IPS DF 4.7 (cell line): ENCODE results near the gene MAPT.

Experiments
- DNase-seq: peaks from one replicate; pipeline ENCODE4 v3.0.0-alpha.2; 2013; ENCODE audit warnings: low spot score; ENCODE audit errors: extremely low read depth

Gene MAPT

DNA sequence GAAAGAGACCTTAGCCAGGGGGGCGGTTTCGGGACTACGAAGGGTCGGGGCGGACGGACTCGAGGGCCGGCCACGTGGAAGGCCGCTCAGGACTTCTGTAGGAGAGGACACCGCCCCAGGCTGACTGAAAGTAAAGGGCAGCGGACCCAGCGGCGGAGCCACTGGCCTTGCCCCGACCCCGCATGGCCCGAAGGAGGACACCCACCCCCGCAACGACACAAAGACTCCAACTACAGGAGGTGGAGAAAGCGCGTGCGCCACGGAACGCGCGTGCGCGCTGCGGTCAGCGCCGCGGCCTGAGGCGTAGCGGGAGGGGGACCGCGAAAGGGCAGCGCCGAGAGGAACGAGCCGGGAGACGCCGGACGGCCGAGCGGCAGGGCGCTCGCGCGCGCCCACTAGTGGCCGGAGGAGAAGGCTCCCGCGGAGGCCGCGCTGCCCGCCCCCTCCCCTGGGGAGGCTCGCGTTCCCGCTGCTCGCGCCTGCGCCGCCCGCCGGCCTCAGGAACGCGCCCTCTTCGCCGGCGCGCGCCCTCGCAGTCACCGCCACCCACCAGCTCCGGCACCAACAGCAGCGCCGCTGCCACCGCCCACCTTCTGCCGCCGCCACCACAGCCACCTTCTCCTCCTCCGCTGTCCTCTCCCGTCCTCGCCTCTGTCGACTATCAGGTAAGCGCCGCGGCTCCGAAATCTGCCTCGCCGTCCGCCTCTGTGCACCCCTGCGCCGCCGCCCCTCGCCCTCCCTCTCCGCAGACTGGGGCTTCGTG lies at the start of gene MAPT:
TSS of gene MAPT (plus strand) at position 533 of the 763 bp plus-strand sequence. CDS start 67,784 bp downstream, outside the sequence.
- peak; percentile 75 for DNase-seq

DNA sequence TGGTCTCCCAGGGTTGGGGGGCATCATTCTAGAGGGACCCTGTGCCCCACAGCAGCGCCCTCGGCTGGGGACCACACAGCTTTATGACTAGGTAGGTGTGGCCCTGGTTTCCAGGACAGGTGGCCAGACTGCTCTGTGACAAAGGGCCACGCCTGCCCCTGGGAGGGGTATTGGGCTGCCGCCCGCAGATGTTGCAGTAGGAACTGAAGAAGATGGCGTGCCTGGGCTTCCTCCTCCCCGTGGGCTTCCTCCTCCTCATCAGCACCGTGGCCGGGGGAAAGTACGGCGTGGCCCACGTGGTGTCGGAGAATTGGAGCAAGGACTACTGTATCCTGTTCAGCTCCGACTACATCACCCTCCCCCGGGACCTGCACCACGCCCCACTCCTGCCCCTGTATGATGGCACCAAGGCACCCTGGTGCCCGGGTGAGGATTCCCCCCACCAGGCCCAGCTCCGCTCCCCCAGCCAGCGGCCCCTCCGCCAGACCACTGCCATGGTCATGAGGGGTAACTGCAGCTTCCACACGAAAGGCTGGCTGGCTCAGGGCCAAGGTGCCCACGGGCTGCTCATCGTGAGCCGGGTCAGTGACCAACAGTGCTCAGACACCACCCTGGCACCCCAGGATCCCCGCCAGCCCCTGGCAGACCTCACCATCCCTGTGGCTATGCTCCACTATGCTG lies 49.5 kb upstream of the MAPT start, which contains the start of gene SPPL2C:
TSS of gene SPPL2C (plus strand) at position 187 of the 681 bp plus-strand sequence. CDS start at position 213, 26 bp downstream.
- DNase-seq, result no peak

DNA sequence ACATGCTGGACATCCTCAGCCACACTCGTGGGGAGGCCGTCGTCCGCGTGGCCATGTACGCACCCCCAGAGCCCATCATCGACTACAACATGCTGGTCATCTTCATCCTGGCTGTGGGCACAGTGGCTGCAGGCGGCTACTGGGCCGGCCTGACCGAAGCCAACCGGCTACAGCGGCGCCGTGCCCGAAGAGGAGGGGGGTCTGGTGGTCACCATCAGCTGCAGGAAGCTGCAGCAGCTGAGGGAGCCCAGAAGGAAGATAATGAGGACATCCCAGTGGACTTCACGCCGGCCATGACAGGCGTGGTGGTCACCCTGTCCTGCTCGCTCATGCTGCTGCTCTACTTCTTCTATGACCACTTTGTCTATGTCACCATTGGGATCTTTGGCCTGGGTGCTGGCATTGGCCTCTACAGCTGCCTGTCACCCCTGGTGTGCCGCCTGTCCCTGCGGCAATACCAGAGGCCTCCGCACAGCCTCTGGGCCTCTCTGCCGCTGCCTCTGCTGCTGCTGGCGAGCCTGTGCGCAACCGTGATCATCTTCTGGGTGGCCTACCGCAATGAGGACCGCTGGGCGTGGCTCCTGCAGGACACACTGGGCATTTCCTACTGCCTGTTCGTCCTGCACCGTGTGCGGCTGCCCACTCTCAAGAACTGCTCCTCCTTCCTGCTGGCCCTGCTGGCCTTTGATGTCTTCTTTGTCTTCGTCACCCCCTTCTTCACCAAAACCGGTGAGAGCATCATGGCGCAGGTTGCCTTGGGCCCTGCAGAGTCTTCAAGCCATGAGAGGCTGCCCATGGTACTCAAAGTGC lies 48.8 kb upstream of the MAPT start:
- no peak for DNase-seq

DNA sequence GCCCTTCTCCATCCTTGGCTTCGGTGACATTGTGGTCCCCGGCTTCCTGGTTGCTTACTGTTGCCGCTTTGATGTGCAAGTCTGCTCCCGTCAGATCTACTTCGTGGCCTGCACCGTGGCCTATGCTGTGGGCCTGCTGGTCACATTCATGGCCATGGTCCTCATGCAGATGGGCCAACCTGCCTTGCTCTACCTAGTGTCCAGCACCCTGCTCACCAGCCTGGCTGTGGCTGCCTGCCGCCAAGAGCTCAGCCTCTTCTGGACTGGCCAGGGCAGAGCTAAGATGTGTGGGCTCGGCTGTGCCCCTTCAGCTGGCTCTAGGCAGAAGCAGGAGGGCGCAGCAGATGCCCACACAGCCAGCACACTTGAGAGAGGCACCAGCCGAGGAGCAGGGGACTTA lies 48.1 kb upstream of the MAPT start:
- no peak for DNase-seq

DNA sequence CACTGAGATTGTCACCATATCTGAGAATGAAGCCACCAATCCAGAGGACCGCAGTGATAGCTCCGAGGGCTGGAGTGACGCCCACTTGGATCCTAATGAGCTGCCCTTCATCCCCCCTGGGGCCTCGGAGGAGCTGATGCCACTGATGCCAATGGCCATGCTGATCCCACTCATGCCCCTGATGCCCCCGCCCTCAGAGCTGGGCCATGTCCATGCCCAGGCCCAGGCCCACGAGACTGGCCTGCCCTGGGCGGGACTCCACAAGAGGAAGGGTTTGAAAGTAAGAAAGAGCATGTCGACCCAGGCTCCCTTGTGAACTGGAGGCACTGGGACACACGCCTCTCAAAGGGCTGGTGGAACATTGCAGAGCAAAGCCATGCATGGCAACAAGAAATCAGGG lies 47.7 kb upstream of the MAPT start:
- no peak for DNase-seq

DNA sequence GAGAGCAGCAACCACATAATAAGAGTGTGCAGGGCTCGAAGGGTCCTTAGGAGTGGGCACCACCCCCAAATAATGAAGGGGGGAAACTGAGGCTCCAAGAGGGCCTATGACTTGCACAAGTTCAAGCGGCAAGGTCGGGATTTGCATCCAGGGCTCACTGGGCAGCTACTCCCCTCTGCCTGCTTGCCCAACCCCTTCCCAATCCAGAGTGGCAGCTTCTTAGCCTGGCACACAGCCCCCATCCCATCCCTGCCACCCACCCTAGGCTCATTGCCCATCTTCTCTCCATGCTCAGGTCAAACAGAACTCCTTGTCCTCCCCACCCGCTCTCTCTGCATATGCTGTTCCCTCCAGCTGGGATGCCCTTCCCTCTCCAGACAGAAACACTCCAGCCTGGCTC lies 47.3 kb upstream of the MAPT start:
- no peak for DNase-seq

DNA sequence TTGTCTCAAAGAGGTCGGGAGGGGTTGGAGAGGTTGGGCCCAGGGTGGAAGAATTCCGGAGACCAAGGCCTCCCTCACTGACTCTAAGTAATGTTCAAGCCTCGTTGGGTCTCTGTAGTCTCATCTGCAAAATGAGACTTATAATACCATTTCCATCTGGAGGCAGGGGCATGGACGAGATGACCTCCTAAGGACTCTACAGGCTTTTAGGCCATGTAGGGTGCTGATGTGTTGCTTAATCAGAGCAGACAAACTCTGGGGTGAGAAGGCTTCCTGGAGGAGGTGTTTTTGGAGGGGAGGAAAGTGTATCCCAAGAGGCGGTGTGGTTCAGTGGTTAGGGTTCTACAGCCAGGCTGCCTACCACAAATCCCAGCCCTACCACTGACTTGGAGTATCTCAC lies 46.6 kb upstream of the MAPT start:
- DNase-seq, result no peak

DNA sequence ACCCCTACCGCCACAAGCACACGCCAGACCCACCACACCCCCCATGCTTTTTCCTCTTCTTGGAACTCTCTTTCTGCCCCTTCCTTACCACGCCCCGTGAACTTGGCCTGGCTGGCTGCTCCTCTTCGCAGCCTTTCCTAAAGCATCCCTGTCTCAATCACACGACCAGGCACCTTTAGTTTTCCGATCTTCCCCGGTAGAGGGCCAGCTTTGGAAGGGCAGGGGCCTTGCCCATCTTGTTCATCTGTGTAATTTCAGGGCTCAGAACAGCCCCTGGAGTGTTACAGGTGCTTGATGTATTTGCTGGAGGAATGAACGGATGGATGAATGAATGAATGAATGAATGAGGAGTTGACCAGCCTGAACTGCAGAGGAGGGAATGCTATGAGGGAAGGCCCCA lies 45.9 kb upstream of the MAPT start:
- no peak for DNase-seq

DNA sequence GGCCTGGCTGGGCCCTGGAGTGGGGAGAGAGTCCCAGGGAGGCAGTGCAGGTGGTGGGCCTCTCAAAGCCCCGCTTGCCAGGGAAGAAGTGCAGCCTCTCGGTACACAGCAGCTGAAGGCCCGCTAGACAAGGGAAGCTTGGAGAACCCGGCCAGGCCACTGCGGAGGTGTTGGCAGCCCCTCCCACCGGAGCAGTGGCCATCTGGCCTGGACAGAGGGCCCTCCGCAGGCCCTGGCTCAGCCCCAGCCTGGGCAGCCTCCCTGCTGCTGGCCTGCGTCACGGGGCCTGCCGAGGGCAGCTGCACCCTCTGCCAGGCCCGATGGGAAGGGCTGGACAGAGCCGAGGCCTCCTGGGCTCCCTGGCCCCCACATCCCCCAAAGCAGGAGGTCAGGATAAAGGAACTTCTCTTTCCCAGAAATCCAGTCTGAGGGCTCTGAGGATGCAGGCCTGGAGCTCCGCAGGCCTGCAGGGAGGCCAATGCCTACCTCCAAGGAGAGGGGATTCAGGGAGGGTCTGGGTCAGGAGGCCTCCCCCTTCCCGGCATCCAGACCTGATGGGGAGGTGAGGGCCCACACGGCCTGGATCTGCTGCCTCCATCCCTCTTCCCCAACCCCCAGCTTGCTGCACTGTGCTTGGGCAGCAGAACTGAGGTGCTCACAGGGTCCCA lies 45.4 kb upstream of the MAPT start:
- no peak for DNase-seq

DNA sequence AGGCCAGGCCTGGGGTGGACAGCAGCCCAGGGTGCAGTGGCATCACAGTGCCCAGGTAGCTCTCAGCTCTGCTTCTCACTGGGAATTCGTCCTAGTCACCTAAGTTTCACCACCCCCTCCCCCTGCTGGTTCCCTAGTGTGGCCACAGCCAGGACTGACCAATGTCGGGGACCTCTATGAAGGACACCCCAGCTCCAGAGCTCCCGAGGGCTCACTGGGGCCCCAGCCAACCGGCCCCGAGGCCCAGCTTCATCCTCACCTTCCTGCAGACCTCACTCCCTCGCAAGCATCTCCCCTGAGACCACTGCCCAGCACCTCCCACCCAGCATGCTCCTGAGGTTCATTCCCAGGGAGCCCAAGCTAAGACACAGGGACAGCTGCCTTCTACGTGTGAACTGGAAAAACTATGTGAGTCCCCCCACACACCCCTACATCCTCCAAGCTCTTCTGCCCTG lies 44.8 kb upstream of the MAPT start:
- DNase-seq, result no peak

DNA sequence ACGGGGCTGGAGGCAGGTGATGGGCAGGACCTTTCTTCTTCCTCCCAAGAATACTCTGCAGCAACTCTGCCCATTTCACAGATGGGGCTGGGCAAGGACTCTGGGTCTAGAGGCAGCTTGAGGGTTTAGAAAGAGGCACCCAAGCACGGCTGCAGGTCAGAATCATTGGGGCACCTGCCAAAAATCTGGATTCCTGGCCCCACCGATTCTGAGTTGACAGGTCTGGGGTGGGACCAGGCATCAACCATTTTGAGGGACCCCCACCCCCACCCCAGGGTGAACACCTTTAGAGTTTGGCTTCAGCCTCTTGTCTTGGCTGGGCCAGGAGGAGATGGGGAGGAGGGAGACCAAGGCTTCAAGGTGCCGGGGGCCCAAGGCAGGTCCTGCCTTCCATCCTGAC lies 44.3 kb upstream of the MAPT start:
- DNase-seq, result no peak

DNA sequence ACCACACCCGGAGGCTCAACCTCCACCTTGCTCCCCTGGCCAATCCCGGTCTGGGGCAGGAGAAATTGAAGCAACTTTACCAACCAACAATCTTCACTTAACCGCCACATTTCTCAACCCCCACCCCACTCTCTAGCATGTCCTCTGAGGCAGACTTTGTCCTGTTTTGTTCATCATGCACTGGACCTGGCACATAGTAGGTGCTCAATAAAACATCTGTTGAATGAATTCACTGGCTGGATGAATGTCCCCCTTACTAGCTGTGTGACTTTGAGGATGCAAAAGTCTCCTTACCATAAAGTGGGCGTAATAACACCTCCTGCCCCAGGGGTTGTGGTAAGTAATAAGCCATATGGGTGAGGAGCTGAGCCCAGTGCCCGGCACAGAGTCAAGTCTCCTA lies 43.9 kb upstream of the MAPT start:
- no peak for DNase-seq

DNA sequence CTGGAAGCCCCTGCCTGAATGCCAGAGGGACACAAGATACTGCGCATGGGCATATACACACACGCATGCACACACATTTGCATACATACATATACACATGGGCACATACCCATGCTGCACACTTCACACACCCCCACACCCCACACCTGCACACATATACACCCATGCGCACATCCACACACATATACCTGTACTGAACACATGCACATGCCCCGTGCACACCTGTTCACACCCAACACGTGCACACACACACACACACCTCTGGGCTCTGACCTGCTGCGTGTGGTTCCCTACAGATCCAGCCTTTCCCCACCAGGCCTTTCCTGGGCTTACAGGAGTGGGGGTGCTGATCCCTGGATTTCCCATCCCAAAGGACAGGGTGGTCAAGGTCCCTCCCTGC lies 43.3 kb upstream of the MAPT start:
- DNase-seq, result no peak

DNA sequence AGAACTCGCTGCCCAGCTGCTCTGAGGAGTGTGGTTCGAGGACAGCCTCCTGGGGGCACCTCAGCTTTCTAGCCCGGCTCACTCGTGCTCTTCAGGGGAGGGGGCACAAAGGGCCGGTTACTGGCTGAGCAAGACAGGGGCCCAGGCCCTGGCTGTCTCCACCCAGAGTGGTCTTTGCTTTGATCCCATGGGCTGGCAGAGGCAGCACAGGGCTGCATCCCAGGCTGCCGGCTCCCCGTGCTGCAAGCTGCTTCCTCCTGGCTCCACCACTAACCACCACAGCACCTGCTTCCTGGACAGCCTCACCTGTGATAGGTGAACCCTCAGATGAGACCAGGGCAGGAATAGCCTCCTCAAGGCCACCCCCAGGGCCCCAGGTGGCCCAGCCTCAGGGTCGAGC lies 42.9 kb upstream of the MAPT start:
- DNase-seq, result no peak

DNA sequence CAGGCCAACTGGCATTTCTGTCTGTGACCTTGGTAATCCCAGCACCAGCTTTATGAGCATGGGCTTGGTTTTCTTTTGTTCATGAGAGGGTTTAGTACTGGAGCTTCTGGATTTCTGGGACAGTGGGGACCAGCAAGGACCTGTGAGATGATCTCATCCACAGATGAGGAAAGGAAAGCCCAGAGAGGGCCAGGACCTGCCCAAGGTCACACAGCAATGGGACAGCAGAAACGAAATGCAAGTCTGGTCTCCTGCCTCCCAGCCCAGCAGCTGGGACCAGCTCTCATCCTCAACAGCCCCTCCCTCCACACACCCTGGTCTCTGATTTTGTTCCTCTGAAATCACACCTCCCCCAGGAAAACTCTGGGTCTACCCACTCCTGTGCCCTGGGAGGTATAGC lies 42.5 kb upstream of the MAPT start:
- no peak for DNase-seq

DNA sequence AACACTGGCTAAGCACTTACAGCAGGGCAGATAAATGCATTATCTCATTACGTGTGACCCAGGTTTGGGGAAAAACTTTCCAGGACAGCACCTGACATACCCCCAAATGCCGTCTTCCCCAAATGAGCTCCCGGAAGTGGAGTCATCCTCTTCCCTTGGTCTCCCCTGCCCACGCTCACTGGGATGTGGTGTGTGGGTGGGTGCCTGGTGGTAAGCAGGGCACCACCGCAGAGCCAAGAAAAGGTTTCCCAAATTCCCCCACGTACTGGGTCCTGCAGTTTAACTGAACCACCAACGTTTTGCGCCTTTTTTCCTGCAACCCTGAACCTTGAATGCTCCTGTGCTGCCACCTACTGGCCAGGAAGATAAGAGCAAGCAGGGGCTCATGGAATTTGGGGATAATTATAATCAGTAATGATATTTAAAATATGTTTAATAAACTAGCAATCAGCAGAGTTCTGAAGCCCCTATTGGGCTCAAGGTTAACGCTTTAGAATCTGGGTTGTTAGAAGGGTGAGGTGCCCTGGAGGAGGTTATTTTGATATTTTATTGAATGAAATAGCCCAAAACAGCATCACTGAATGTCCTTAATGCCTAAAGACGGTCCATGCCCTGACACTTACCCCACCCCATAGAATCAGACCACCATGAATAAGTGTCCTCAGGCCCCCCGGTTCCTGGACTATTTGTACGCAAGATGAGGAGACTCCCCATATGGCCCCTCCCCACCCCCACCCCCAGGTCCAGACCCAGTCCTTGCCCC lies 41.6 kb upstream of the MAPT start:
- no peak for DNase-seq

DNA sequence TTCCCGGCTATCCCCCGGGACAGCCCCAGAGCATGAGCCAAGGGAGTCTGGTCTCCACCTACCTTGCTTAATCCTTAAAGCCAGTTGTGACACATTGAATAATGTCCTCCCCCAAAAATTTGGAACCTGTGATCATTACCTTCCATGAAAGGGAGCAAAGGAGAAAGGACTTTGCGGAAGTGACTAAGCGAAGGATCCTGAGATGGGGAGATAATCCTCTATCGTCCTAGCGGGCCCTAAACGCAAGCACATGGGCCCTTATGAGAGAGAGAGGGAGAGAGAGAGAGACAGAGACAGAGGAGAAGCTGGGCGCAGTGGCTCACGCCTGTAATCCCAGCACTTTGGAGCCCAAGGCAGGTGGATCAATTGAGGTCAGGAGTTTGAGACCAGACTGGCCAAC lies 40.1 kb upstream of the MAPT start:
- no peak for DNase-seq

DNA sequence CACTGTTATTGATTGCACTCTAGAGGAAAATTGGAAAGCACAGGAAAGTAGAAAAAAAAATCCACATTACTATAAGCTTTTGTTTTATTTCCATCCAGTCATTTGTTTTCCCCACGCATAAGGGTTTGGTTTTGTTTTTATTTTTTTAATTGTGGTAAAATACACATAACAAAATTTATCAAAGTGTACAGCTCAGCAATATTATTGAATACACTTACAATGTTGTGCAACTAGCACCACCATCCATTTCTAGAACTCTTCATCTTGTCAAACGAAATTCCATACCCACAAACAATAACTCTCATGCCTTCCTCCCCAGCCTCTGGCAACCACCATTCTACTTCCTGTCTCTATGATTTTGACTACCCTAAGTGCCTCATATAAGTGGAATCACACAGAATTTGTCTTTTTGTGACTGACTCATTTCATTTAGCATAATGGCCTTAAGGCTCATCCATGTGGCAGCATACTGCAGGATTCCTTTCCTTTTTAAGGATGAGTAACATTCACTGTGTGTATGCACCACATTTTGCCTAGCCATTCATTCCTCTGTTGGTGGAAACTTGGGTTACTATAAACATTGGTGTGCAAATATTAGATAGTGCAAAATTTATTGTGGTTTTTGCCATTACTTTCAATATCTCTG lies 38.5 kb upstream of the MAPT start:
- DNase-seq, result no peak

DNA sequence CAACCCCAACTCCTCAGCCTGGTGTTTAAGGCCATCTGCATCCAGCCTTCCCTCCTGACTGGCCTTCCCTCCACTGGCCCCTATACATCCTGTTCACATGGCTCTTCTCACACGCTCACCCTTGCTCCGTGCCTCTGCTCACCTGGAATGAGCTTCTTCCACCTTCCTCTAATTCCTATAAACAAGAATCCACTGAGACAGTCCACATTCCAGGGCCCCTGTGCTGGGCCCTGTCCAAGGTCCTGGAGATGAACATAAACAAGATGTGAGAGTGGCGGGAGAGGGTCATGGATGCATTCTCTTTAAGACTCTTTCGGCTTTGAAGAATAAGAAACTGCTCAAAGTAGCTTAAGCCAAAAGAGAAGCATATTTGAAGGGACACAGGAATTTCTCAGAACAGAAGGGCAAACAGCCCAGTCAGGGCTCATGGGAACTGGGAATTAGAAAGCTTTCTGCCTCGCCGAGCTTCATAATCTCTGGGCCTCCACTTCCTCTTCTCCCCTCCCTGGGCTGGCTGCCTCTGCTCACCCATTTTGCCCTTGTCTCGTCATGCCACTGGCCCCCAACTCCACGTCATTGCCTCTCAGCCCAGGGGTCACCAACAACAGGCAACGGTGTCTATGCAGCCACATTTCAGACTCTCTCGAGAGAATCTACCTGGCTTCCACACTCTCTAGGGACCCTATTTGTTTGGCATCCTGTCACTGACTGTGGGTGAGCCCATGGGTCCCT lies 36.2 kb upstream of the MAPT start:
- DNase-seq, result no peak

DNA sequence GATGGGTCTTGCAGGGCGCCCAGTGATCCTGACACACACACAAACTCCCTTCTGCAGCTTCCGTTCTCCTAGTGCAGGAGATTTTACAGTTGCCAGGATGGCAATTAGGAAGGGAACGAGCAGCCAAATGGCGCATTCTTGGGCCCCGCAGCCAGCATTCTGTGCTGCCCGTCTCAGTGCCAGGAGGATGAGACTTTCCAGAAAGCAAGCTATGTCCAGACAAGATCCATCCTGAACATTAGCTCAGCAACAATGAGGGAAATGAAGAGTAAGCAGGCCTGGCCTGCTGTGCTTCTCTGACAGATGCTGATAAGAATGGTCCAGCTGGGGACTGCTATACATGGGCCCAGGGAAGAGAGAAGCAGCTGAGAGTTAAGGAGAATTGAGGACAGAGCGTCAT lies 33.2 kb upstream of the MAPT start:
- no peak for DNase-seq
